Stimulated activated CD8-positive, alpha-beta memory T cell treated with anti-CD3 and anti-CD28 coated beads, Interleukin-4, amount 100 ng/mL, for 48 hours (primary cell): ENCODE data around the gene ABHD16A.

ENCODE experiments used
- DNase-seq: peaks from one replicate; pipeline ENCODE4 v3.0.0-alpha.2; 2020

ABHD16A gene

DNA sequence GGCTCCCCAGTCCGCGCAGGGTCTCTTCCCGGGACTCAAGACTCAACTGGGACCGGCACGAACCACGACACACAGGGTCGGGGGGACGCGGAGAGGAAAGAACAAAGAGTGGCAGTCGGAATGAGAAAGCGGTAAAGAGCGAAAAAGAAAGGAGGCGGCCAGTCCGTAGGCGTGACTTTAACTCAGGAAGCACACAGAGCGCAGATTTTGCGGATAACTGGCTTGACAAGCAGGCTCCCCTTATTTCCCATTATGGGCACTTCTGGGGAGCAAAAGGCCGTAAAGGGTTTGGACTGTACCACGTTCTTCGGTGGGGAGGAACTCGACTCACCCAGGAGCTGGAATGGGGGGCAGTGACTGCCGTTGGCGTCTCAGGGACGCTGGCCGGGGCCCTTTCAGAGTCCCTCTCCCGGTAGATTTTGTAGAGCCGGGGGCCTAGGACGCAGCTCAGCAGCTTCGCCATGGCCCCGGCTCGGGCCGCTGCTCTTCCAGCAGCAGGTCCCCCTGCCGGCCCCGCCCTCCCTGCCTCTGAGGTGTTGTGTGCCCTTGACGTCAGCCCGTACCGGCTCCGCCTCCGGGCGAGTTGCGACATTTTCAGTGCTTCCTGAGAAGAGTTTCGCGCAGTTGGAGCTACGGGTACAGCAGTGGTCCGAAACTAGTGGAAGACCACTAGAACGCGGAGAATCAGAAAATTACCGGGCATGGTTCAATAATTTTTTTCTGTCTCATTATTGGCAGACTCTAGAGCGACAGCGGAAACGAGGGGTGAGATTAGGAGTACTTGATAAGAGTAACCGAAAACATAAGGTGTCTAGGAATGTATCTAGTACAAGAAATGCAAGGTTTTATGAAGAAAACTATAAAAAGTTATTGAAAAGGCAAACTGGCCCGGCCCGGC, at the start of gene ABHD16A:
TSS of gene ABHD16A (minus strand) at position 506 of the 898 bp plus-strand sequence. CDS start at position 463, 43 bp downstream.
- DNase-seq = peak; percentile 98

DNA sequence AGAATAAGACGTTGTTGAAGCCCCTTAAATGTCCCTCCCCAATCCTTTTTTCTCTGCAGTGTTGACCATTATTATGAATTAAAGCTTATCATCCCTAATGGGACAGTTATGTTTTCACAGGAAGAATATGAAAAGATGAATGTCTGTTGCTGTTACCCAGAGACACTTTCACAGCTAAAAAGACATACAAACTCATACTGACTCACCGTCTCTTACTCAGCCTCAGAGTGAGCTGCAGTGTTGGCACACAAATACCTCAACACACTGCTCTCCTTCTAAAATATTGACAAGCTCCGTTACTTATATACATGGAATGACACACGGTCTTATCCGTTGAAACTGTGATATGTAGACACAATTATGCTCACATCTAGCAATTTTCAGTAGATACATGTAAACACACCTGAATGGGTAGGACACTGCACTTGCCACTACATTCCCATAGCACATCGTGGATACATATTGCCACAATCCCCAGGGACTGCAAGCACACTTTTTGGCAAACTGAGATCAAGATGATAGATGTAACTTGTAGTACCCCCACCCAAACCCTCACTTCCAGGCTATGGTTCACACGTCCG, 49.7 kb upstream of the ABHD16A start:
- no peak for DNase-seq

GRCh38 chr6:31750411-31751022, 47.4 kb upstream of the ABHD16A start:
- DNase-seq = no peak

GRCh38 chr6:31749301-31750036, 46.3 kb upstream of the ABHD16A start:
- no peak for DNase-seq

DNA sequence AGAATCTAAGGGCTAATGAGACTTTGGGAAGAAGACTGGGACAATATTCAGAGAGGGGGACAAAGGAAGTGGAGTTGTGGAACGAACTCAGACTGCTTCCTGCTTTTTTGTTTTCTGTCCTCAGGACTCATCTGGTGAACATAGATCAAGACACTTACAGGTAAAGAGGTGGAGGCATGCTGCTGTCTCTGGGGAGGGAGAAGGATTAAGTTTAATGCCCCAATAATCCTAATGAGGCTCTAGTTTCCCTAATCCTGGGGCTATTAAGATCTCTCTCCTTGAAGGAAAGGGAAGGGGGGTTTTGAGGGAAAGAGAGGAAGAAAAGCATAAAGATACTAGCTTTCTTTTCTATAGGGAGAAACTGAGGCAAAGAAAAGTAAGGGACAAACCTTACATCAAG, 41.3 kb upstream of the ABHD16A start:
- DNase-seq = no peak

DNA sequence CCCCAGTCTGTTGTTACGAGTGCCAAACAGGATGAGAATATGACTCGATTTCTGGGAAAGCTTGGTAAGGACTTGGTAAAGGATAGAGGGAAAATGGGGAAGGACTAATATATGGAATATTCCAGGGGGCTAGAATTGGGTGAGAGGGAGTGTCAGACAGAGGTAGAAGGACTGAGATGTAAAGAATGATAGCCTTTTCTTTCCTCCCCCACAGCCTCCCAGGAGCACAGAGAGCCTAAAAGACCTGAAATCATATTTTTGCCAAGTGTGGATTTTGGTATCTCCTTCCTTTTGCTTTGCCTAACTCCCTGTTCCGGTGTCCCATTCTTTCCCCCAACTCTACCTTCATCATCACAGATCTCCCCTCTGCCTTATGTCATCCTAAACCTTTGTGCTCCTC, 39.8 kb upstream of the ABHD16A start:
- DNase-seq = no peak

DNA sequence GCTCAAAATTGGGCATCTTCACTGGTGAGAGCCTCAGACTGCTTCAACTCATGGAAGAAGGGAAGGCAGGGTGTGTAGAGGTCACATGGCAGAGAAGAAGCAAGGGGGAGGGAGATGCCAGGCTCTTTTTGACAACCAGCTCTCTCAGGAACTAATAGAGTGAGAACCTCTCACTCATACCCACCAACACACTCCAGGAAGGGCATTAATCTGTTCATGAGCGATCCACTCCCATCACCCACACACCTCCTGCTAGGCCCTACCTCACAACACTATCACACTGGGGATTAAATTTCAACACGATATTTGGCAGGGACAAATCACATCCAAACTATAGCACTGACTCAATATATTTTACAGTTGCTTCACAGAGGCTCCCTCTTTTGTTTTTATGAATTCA, 38.7 kb upstream of the ABHD16A start:
- no peak for DNase-seq

- DNase-seq = peak; percentile 67
Observed at GRCh38 chr6:31740397-31741223, 37.5 kb upstream of the ABHD16A start.

DNA sequence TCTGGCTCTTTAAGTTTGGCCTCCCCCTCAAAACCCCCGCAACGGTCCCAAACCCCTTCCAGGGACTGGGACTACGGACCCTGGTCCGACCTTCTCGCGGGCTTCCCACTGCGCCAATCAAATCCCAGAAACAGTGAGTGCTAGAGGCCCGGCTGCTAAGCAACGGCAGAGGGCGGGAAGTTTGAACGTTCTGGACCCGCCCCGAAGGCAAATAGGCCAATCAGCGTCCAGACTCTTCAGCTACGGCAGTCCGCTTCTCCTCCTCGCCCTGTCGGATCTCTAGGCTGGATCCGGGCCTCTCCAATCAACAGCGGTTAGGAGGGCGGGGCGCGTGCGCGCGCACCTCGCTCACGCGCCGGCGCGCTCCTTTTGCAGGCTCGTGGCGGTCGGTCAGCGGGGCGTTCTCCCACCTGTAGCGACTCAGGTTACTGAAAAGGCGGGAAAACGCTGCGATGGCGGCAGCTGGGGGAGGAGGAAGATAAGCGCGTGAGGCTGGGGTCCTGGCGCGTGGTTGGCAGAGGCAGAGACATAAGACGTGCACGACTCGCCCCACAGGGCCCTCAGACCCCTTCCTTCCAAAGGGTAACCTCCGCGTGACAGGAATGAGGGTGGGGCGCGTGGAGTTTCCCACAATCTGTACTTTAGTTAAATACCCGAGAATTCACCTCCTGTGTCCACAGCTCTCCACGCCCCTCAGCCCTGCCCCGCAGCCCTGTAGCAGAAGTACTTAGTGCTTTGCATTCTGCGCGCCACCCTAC, 36.7 kb upstream of the ABHD16A start, which contains the start of gene MSH5:
TSS of gene MSH5 (plus strand) at position 367 of the 758 bp plus-strand sequence. CDS start 462 bp downstream, outside the sequence.
- peak; percentile 98 for DNase-seq

- peak; percentile 71 for DNase-seq
Observed at GRCh38 chr6:31737991-31738979, 35.2 kb upstream of the ABHD16A start.

DNA sequence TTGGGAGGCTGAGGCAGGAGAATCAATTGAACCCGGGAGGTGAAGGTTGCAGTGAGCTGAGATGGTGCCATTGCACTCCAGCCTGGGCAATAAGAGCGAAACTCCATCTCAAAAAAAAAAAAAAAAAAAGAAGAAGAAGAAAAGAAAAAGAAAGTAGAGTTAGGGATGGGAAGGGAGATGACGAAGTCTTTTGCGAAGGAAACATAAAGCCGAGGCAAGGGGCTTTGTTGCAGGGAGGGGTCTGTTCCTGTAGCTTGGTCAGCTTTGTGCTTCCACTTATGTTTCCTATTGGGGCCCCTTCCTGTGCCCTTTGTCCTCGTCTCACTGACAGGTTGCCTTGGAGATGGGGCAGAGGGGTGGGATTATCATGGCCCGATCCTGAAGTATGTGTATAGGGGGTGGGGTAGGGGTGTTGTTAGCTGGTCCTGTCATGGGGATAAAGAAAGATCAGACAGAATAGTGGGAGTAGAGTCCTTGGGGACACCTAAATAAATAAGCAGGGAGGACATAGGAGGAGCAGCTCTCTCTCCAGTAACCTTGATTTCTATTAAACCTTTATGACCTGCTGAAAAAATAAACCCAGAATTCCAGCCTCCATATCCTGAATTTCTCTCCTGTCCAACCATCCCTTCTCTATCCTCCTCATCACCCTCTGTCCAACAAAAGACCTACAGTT, 34.3 kb upstream of the ABHD16A start:
- no peak for DNase-seq

DNA sequence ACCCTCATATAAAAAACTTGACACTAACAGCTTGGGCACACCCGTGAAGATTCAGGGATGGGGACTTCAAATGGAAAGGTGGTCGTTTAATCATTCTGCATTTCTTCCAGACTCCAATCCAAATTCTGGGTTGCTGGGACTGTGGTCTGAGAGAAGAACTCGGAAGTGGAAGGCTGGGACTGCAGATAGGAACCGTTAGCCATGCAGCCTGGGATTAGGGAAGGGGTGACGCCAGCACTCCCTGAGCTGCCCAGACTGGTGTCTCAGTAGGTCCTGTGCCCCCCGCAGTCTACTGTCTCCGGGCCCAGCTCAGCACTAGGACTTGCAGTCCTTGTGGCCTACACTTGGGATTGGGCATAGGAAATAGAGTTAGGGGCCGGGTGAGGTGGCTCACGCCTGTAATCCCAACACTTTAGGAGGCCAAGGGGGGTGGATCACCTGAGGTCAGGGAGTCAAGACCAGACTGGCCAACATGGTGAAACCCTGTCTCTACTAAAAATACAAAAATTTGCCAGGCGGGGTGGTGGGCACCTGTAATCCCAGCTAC, 33.7 kb upstream of the ABHD16A start:
- no peak for DNase-seq

DNA sequence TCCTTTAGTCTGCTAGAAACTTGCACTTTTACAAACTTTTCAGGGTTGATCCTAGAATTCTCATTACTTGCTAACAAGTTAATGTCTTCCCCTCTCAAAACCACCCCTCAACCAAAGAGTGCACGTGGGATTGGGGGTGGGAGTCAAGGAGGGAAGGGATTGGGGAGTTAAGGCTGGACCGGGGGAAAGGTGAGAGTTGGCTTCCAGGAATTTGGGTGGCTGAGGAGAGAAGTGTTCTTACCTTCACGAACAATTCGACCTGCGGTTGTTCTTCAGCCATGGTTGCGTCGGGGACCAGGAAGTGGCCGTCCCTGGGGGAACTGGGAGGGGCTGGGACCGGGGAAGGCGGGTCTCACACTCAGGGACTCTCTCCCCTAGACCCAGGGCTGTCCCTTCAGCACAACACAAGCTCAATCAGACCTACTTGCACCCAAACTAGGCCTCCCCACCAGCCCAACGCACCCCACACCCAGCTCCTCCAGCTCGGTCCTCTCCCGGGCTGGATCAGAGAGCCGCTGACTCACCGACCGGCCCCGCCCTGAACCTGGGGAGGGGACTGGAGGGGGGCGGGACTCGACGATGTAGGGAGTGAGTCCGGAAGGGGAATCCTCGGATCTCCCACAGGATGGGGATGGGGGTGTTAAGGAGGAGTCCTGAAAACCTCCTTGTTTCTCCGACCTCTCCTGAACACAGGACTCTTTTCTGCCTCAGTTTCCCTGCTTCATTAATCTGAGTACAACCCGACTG, 33.1 kb upstream of the ABHD16A start, which contains the start of gene CLIC1:
TSS of gene CLIC1 (minus strand) at position 510 of the 747 bp plus-strand sequence. CDS start at position 280, 230 bp downstream.
- DNase-seq = peak; percentile 89

DNA sequence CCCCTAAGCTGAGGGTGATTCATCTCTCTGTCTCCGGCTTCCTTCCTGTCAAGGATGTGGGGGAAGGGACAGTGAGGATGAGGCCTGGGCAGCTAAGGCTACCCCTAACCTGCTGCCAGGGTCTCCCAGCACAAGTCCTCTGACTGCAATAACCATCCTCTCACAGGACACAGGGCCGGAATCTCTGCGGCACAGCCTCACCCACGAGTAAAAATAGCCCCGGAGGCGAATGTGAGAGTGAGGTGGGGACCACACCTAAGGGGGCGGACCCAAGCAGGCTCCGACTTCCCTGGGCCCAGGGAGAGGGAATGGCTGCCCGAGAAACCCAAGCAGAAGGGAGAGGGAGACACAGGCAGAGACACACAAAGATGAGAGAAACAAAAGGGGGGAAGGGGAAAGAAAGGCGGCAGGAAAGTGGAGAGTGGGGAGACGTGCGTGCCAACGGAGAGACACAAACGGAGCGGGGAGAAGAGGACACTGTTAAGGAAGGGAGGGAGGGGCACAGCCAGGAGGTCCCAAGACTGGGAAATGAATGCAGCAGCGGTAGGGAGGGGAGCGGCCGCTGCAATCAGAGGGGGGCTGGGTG, 31.8 kb upstream of the ABHD16A start:
- DNase-seq = peak; percentile 70

DNA sequence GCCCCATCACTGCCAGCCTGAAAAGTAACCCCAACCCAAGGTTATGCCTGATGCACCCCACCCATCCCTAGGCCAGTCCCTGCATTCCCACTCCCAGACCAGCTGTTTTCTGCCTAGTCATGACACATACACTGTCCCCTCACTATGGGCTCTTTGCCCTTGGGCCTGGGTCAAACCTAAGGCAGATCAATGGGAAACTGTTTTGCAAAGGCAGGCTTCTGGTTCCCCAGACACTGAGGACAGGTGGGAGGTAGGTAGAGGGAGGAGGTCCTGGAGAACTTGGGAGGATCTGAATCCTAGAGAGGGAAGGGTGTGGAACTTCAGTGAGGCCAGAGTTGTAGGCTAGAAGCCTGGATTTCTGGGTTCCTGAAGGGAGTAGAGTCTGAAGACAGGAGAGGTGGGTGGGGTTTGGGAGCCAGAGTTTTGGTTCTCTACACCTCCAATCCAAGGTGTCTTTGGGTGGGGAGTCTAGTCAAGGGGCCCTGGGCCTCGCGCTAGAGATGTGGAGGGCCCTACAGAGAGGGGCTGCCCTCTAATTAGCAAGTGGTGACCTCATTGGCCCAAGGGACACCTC, 31.2 kb upstream of the ABHD16A start:
- DNase-seq = no peak

DNA sequence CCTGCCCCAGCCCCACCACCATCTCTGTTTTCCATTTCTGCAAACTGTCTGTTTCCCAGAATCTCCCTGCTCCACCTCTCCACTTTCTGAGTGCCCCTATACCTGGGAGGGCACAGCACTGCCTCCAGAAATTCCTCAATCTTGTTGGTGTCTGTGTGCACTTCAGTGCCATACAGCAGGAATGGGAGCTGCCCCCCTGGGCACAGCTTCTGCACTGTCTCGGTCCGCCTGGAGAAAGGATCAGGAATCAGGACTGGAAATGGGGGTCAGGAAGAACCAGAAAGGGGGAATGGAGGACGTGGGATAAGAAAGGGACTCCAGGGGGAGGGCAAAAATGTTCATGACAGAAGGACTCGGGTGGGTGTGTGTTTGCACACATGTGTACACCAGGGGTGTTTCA, 30.6 kb upstream of the ABHD16A start:
- DNase-seq = no peak

GRCh38 chr6:31732029-31732428, 28.9 kb upstream of the ABHD16A start:
- no peak for DNase-seq
